ENCODE results near the gene NOSTRIN.
"Not testable (repeated sequence)": the region's sequence is repeated elsewhere in the genome, so short reads cannot be mapped to it uniquely, and the experiment has no call there.

NOSTRIN gene

GRCh38 chr2:168855601-168856000 lies 53.2 kb downstream of the NOSTRIN start:
- Histone ChIP-seq H3K4me2 (ENCODE audit: low read depth, low read length) (no peak overlapping the region), H3K79me2 (ENCODE audit: low read length) (no peaks in the 10 kb centered on the region), H4K20me1 (ENCODE audit: insufficient read depth, low read length) (no peaks in the 10 kb centered on the region), H3K27me3 (replicated peaks; ENCODE audit: insufficient read depth, low read length) (no peaks in the 10 kb centered on the region), H3K9me2 (replicated peaks; ENCODE audit: insufficient read depth, low read length) (no peaks in the 10 kb centered on the region), H3K4me1 (ENCODE audit: low read length) (no peaks in the 10 kb centered on the region), H3K9me3 (replicated peaks; ENCODE audit: insufficient read depth, low read length) (no peaks in the 10 kb centered on the region), H2AFZ (ENCODE audit: low read length) (no peak overlapping the region), H3K4me3 (ENCODE audit: low read length) (no peak overlapping the region), H3F3A (ENCODE audit: insufficient read depth, low read length) (no peaks in the 10 kb centered on the region), H3K27ac (ENCODE audit: low read length) (no peak overlapping the region), H3K9ac (ENCODE audit: low read length) (no peak overlapping the region), H3K36me3 (replicated peaks; ENCODE audit: insufficient read depth, low read length) (no peaks in the 10 kb centered on the region)
- no peak for TF ChIP-seq EZH2phosphoT487 (IDR thresholded peaks at IDR 0.05; ENCODE audit: low read length)
- TF ChIP-seq EZH2 (optimal IDR thresholded peaks at IDR 0.05; ENCODE audit: low read depth, low read length) = no peak
- TF ChIP-seq CTCF (IDR thresholded peaks at IDR 0.05; ENCODE audit: low read length) = no peak
- no peak for DNase-seq

- Histone ChIP-seq H3K9me3 (replicated peaks; ENCODE audit: insufficient read depth, low read length) (no peaks in the 10 kb centered on the region), H3K27ac (ENCODE audit: low read length) (no peak overlapping the region), H3K27me3 (replicated peaks; ENCODE audit: insufficient read depth, low read length) (no peaks in the 10 kb centered on the region), H4K20me1 (ENCODE audit: insufficient read depth, low read length) (no peaks in the 10 kb centered on the region), H3K4me2 (ENCODE audit: low read depth, low read length) (no peak overlapping the region), H3K4me3 (ENCODE audit: low read length) (no peak overlapping the region), H3K4me1 (ENCODE audit: low read length) (no peaks in the 10 kb centered on the region), H3K9ac (ENCODE audit: low read length) (no peak overlapping the region), H3K79me2 (ENCODE audit: low read length) (no peaks in the 10 kb centered on the region), H3K36me3 (replicated peaks; ENCODE audit: insufficient read depth, low read length) (no peaks in the 10 kb centered on the region), H2AFZ (ENCODE audit: low read length) (no peak overlapping the region), H3K9me2 (replicated peaks; ENCODE audit: insufficient read depth, low read length) (no peaks in the 10 kb centered on the region), H3F3A (ENCODE audit: insufficient read depth, low read length) (no peaks in the 10 kb centered on the region)
- TF ChIP-seq EZH2 (optimal IDR thresholded peaks at IDR 0.05; ENCODE audit: low read depth, low read length) (no peak), EZH2phosphoT487 (IDR thresholded peaks at IDR 0.05; ENCODE audit: low read length) (no peak), CTCF (IDR thresholded peaks at IDR 0.05; ENCODE audit: low read length) (no peak)
- no peak for DNase-seq
These were observed 55.7 kb downstream of the NOSTRIN start for GRCh38 chr2:168858146-168858545.

- not testable (repeated sequence) for H3K4me2 ChIP-seq (ENCODE audit: low read depth, low read length); H3K9ac ChIP-seq (ENCODE audit: low read length); H3K4me1 ChIP-seq (ENCODE audit: low read length); H3K27me3 ChIP-seq (replicated peaks; ENCODE audit: insufficient read depth, low read length); H3K4me3 ChIP-seq (ENCODE audit: low read length); H3K27ac ChIP-seq (ENCODE audit: low read length); H3K36me3 ChIP-seq (replicated peaks; ENCODE audit: insufficient read depth, low read length); H4K20me1 ChIP-seq (ENCODE audit: insufficient read depth, low read length); DNase-seq; H3F3A ChIP-seq (ENCODE audit: insufficient read depth, low read length); H3K9me2 ChIP-seq (replicated peaks; ENCODE audit: insufficient read depth, low read length); H3K9me3 ChIP-seq (replicated peaks; ENCODE audit: insufficient read depth, low read length); H2AFZ ChIP-seq (ENCODE audit: low read length); H3K79me2 ChIP-seq (ENCODE audit: low read length)
These were observed 64.7 kb downstream of the NOSTRIN start for GRCh38 chr2:168867164-168867563.

GRCh38 chr2:168870369-168870768 lies 67.9 kb downstream of the NOSTRIN start:
- not testable (repeated sequence) for DNase-seq; H3K4me3 ChIP-seq (ENCODE audit: low read length); H3K9ac ChIP-seq (ENCODE audit: low read length); H3K27me3 ChIP-seq (replicated peaks; ENCODE audit: insufficient read depth, low read length); H3K4me2 ChIP-seq (ENCODE audit: low read depth, low read length); H4K20me1 ChIP-seq (ENCODE audit: insufficient read depth, low read length); H3F3A ChIP-seq (ENCODE audit: insufficient read depth, low read length); H3K9me2 ChIP-seq (replicated peaks; ENCODE audit: insufficient read depth, low read length); H3K27ac ChIP-seq (ENCODE audit: low read length); H3K79me2 ChIP-seq (ENCODE audit: low read length); H3K4me1 ChIP-seq (ENCODE audit: low read length); H2AFZ ChIP-seq (ENCODE audit: low read length); H3K9me3 ChIP-seq (replicated peaks; ENCODE audit: insufficient read depth, low read length)
- peaks cover 10% of the 10 kb centered on the region; the same call in 1 of the 2 replicates for H3K36me3 ChIP-seq (replicated peaks; ENCODE audit: insufficient read depth, low read length)

GRCh38 chr2:168870824-168871223 lies 68.4 kb downstream of the NOSTRIN start:
- not testable (repeated sequence) for H3K79me2 ChIP-seq (ENCODE audit: low read length); H3K9ac ChIP-seq (ENCODE audit: low read length); H3K27ac ChIP-seq (ENCODE audit: low read length); H3F3A ChIP-seq (ENCODE audit: insufficient read depth, low read length); H3K9me3 ChIP-seq (replicated peaks; ENCODE audit: insufficient read depth, low read length); H3K4me2 ChIP-seq (ENCODE audit: low read depth, low read length); DNase-seq; H3K27me3 ChIP-seq (replicated peaks; ENCODE audit: insufficient read depth, low read length); H4K20me1 ChIP-seq (ENCODE audit: insufficient read depth, low read length); H3K9me2 ChIP-seq (replicated peaks; ENCODE audit: insufficient read depth, low read length); H3K4me3 ChIP-seq (ENCODE audit: low read length); H3K4me1 ChIP-seq (ENCODE audit: low read length); H2AFZ ChIP-seq (ENCODE audit: low read length)
- peaks cover 10% of the 10 kb centered on the region; the same call in 1 of the 2 replicates for H3K36me3 ChIP-seq (replicated peaks; ENCODE audit: insufficient read depth, low read length)

All from MM.1S (cell line).